ENCODE results near the gene LHPP.
"Not testable (repeated sequence)": the region's sequence is repeated elsewhere in the genome, so short reads cannot be mapped to it uniquely, and the experiment has no call there.

The LHPP gene

GRCh38 chr10:124425227-124425962, 36.2 kb upstream of the LHPP start:
- no peak overlapping the region for H3K27ac ChIP-seq (ENCODE audit: low read depth, low read length)

GRCh38 chr10:124428207-124428777, 33.3 kb upstream of the LHPP start:
- Histone ChIP-seq H3K4me3 (ENCODE audit: low read depth in 1 of 2, low read length in 2 of 2) (no peak overlapping the region), H3K27me3 (ENCODE audit: control insufficient read depth in 1 of 2, insufficient read depth in 2 of 2, low read length in 2 of 2) (no peaks in the 10 kb centered on the region), H3K9me3 (ENCODE audit: low read length) (no peaks in the 10 kb centered on the region), H3K36me3 (ENCODE audit: insufficient read depth, low read length) (no peaks in the 10 kb centered on the region), H3K27ac (ENCODE audit: low read depth, low read length) (no peak overlapping the region), H3K9ac (ENCODE audit: low read length) (no peak overlapping the region), H3K4me1 (ENCODE audit: insufficient read depth, low read length) (no peaks in the 10 kb centered on the region)

More at GRCh38 chr10:124425227-124425962, 36.2 kb upstream of the LHPP start:
- H3K36me3 ChIP-seq (ENCODE audit: insufficient read depth, low read length): no peaks in the 10 kb centered on the region
- H3K9ac ChIP-seq (ENCODE audit: low read length): no peak overlapping the region
- no peaks in the 10 kb centered on the region for H3K4me1 ChIP-seq (ENCODE audit: insufficient read depth, low read length)
- no peak overlapping the region for H3K4me3 ChIP-seq (ENCODE audit: low read depth in 1 of 2, low read length in 2 of 2)
- no peaks in the 10 kb centered on the region for H3K27me3 ChIP-seq (ENCODE audit: control insufficient read depth in 1 of 2, insufficient read depth in 2 of 2, low read length in 2 of 2)
- no peaks in the 10 kb centered on the region for H3K9me3 ChIP-seq (ENCODE audit: low read length)

GRCh38 chr10:124429576-124429975, 32.0 kb upstream of the LHPP start:
- H3K4me3 ChIP-seq (ENCODE audit: low read depth in 1 of 2, low read length in 2 of 2): no peak overlapping the region
- H3K4me1 ChIP-seq (ENCODE audit: insufficient read depth, low read length): no peaks in the 10 kb centered on the region
- no peak overlapping the region for H3K27ac ChIP-seq (ENCODE audit: low read depth, low read length)

GRCh38 chr10:124430077-124430476, 31.5 kb upstream of the LHPP start:
- Histone ChIP-seq H3K27ac (ENCODE audit: low read depth, low read length) (no peak overlapping the region), H3K9ac (ENCODE audit: low read length) (no peak overlapping the region), H3K9me3 (ENCODE audit: low read length) (no peaks in the 10 kb centered on the region), H3K4me1 (ENCODE audit: insufficient read depth, low read length) (no peaks in the 10 kb centered on the region), H3K36me3 (ENCODE audit: insufficient read depth, low read length) (no peaks in the 10 kb centered on the region), H3K4me3 (ENCODE audit: low read depth in 1 of 2, low read length in 2 of 2) (no peak overlapping the region), H3K27me3 (ENCODE audit: control insufficient read depth in 1 of 2, insufficient read depth in 2 of 2, low read length in 2 of 2) (no peaks in the 10 kb centered on the region)

More at GRCh38 chr10:124429576-124429975, 32.0 kb upstream of the LHPP start:
- H3K9me3 ChIP-seq (ENCODE audit: low read length): no peaks in the 10 kb centered on the region
- no peaks in the 10 kb centered on the region for H3K36me3 ChIP-seq (ENCODE audit: insufficient read depth, low read length)
- H3K9ac ChIP-seq (ENCODE audit: low read length): no peak overlapping the region
- no peaks in the 10 kb centered on the region for H3K27me3 ChIP-seq (ENCODE audit: control insufficient read depth in 1 of 2, insufficient read depth in 2 of 2, low read length in 2 of 2)

- H3K9ac ChIP-seq (ENCODE audit: low read length): no peak overlapping the region
- H3K4me1 ChIP-seq (ENCODE audit: insufficient read depth, low read length): no peaks in the 10 kb centered on the region
- no peaks in the 10 kb centered on the region for H3K27me3 ChIP-seq (ENCODE audit: control insufficient read depth in 1 of 2, insufficient read depth in 2 of 2, low read length in 2 of 2)
- no peak overlapping the region for H3K4me3 ChIP-seq (ENCODE audit: low read depth in 1 of 2, low read length in 2 of 2)
- H3K36me3 ChIP-seq (ENCODE audit: insufficient read depth, low read length): no peaks in the 10 kb centered on the region
- no peak overlapping the region for H3K27ac ChIP-seq (ENCODE audit: low read depth, low read length)
- H3K9me3 ChIP-seq (ENCODE audit: low read length): no peaks in the 10 kb centered on the region
Measured at GRCh38 chr10:124433461-124433860, 28.2 kb upstream of the LHPP start.

GRCh38 chr10:124435683-124436082, 25.9 kb upstream of the LHPP start:
- not testable (repeated sequence) for H3K9ac ChIP-seq (ENCODE audit: low read length); H3K27ac ChIP-seq (ENCODE audit: low read depth, low read length); H3K36me3 ChIP-seq (ENCODE audit: insufficient read depth, low read length); H3K27me3 ChIP-seq (ENCODE audit: control insufficient read depth in 1 of 2, insufficient read depth in 2 of 2, low read length in 2 of 2); H3K4me3 ChIP-seq (ENCODE audit: low read depth in 1 of 2, low read length in 2 of 2); H3K4me1 ChIP-seq (ENCODE audit: insufficient read depth, low read length); H3K9me3 ChIP-seq (ENCODE audit: low read length)

- no peak overlapping the region for H3K4me3 ChIP-seq (ENCODE audit: low read depth in 1 of 2, low read length in 2 of 2)
Measured at GRCh38 chr10:124436191-124436638, 25.4 kb upstream of the LHPP start.

GRCh38 chr10:124441694-124442093, 19.9 kb upstream of the LHPP start:
- not testable (repeated sequence) for H3K4me1 ChIP-seq (ENCODE audit: insufficient read depth, low read length); H3K36me3 ChIP-seq (ENCODE audit: insufficient read depth, low read length); H3K27me3 ChIP-seq (ENCODE audit: control insufficient read depth in 1 of 2, insufficient read depth in 2 of 2, low read length in 2 of 2); H3K4me3 ChIP-seq (ENCODE audit: low read depth in 1 of 2, low read length in 2 of 2); H3K27ac ChIP-seq (ENCODE audit: low read depth, low read length); H3K9me3 ChIP-seq (ENCODE audit: low read length); H3K9ac ChIP-seq (ENCODE audit: low read length)

More at GRCh38 chr10:124436191-124436638, 25.4 kb upstream of the LHPP start:
- Histone ChIP-seq H3K9ac (ENCODE audit: low read length) (no peak overlapping the region), H3K27ac (ENCODE audit: low read depth, low read length) (no peak overlapping the region), H3K9me3 (ENCODE audit: low read length) (no peaks in the 10 kb centered on the region), H3K36me3 (ENCODE audit: insufficient read depth, low read length) (no peaks in the 10 kb centered on the region), H3K4me1 (ENCODE audit: insufficient read depth, low read length) (no peaks in the 10 kb centered on the region), H3K27me3 (ENCODE audit: control insufficient read depth in 1 of 2, insufficient read depth in 2 of 2, low read length in 2 of 2) (no peaks in the 10 kb centered on the region)

- no peaks in the 10 kb centered on the region for H3K36me3 ChIP-seq (ENCODE audit: insufficient read depth, low read length)
- no peak overlapping the region for H3K27ac ChIP-seq (ENCODE audit: low read depth, low read length)
- H3K9ac ChIP-seq (ENCODE audit: low read length): no peak overlapping the region
- H3K4me3 ChIP-seq (ENCODE audit: low read depth in 1 of 2, low read length in 2 of 2): no peak overlapping the region
- peaks cover 30 to 56% of the 10 kb centered on the region in 2 donors for H3K27me3 ChIP-seq (ENCODE audit: control insufficient read depth in 1 of 2, insufficient read depth in 2 of 2, low read length in 2 of 2)
- H3K9me3 ChIP-seq (ENCODE audit: low read length): no peaks in the 10 kb centered on the region
- H3K4me1 ChIP-seq (ENCODE audit: insufficient read depth, low read length): peaks cover 19% of the 10 kb centered on the region
Measured at GRCh38 chr10:124446830-124447750, 14.5 kb upstream of the LHPP start.

- H3K9me3 ChIP-seq (ENCODE audit: low read length): no peaks in the 10 kb centered on the region
- no peak overlapping the region for H3K9ac ChIP-seq (ENCODE audit: low read length)
- H3K4me3 ChIP-seq (ENCODE audit: low read depth in 1 of 2, low read length in 2 of 2): no peak overlapping the region
- H3K27me3 ChIP-seq (ENCODE audit: control insufficient read depth in 1 of 2, insufficient read depth in 2 of 2, low read length in 2 of 2): peaks cover 30 to 56% of the 10 kb centered on the region in 2 donors
- H3K36me3 ChIP-seq (ENCODE audit: insufficient read depth, low read length): no peaks in the 10 kb centered on the region
- H3K27ac ChIP-seq (ENCODE audit: low read depth, low read length): no peak overlapping the region
- H3K4me1 ChIP-seq (ENCODE audit: insufficient read depth, low read length): peaks cover 19% of the 10 kb centered on the region
Measured at GRCh38 chr10:124447751-124448466, 13.7 kb upstream of the LHPP start.

GRCh38 chr10:124448696-124449169, 12.9 kb upstream of the LHPP start:
- Histone ChIP-seq H3K27me3 (ENCODE audit: control insufficient read depth in 1 of 2, insufficient read depth in 2 of 2, low read length in 2 of 2) (peaks cover 30 to 57% of the 10 kb centered on the region in 2 donors), H3K4me3 (ENCODE audit: low read depth in 1 of 2, low read length in 2 of 2) (no peak overlapping the region), H3K27ac (ENCODE audit: low read depth, low read length) (no peak overlapping the region), H3K9ac (ENCODE audit: low read length) (no peak overlapping the region), H3K36me3 (ENCODE audit: insufficient read depth, low read length) (no peaks in the 10 kb centered on the region), H3K9me3 (ENCODE audit: low read length) (no peaks in the 10 kb centered on the region), H3K4me1 (ENCODE audit: insufficient read depth, low read length) (peaks cover 19% of the 10 kb centered on the region)
